ENCODE data around the gene ASPHD2.
"Not testable (repeated sequence)": the region's sequence is repeated elsewhere in the genome, so short reads cannot be mapped to it uniquely, and the experiment has no call there.

Gene ASPHD2

DNA sequence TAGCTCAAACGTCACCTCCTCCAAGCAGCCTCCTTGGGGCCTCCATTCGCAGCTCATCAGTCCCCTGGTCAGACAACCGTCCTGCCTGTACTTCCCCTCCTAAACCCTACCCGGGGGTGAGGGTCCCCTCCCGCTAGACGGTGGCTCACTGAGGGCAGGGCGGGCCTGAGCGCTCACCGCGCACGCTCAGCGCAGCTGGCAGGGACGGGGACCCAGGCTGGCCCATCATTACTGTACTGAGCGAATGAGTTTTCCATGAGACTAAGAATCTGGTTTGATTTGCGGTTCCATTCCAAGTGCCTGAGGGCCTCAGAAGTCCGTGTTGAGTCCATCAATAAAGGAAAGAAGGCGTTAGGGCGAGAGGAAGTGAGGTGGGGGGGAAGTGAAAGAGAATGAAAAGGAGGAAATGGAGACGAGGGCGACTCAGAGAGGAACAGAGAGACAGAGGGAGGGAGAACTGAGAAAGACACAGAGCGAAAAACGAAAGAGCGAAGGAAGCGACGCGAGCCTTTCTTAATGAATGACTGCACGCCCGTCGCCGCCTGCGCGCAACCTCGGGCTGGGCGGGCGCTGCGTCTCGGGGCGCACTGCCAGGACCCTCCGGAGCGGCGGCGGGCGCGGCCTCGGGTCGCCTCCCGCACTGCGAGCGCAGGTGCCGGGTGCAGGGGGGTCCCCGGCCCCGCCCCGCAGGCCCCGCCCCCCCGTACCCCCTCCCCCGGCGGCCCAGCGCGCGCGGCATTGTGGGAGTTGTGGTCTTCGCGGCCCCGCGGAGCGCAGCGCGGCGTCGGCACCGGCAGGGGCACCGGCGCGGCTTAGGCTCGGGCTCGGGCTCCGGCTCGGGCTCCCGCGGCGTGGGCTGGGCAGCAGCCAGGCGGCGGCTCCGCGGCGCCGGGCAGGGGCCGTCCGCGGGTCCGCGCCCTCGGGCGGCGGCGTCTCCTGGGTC is at the start of gene ASPHD2:
ASPHD2 (plus strand) TSS at position 746 of the 943 bp plus-strand sequence. CDS start 4,356 bp downstream, outside the sequence.
- ATAC-seq (peak; percentile 87), DNase-seq (peak; percentile 79)

- ATAC-seq = no peak
- DNase-seq = no peak
Measured at GRCh38 chr22:26380072-26380830, 48.8 kb upstream of the ASPHD2 start.

DNA sequence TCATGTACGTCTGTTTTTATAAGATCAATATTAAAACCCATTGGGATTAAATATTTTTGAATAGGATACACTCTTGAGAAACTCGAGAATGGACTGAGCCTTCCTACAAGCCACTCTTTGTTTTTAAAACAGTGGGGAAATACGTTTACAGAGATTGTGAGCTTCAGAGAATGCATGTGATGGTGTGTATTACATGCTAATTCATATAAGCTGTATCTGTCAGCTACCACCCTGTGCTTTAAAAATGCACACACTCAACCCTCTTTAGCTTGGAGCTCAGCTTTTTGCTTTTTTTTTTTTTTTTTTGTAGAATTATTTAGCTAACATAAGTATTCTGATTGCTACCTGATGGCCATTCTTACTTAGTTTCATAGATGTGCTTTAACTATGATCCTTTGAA is 46.3 kb upstream of the ASPHD2 start:
- ATAC-seq (no peak), DNase-seq (no peak)

DNA sequence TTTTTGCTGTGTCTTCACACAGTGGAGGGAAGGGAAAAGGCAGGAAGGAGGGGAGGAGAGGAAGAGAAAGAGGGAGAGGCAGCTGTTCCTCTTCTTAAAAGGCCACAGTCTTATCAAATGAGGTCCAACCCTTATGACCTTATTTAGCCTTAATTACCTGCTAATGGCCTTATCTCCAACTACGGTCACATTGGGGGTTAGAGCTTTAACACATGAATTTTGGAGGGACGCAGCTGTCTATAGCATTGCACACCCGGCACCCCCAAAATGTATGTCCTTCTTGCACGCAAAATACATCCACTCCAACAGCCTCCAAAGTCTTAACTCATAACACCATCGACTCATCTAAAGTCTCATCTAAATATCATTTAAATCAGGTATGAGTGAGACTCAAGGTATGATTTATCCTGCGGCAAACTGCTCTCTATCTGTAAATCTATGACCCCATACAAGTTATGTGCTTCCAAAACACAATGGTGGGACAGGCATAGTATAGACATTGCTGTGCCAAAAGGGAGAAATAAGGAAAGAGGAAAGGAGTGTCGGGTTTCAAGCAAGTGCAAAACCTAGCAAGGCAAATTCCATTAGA is 45.0 kb upstream of the ASPHD2 start:
- no peak for DNase-seq
- ATAC-seq = no peak

- ATAC-seq (no peak), DNase-seq (no peak)
Measured at GRCh38 chr22:26385164-26385563, 43.9 kb upstream of the ASPHD2 start.

- ATAC-seq (no peak), DNase-seq (no peak)
Measured at GRCh38 chr22:26389125-26389524, 39.9 kb upstream of the ASPHD2 start.

GRCh38 chr22:26391091-26391490 is 38.0 kb upstream of the ASPHD2 start:
- no peak for DNase-seq
- ATAC-seq = no peak

DNA sequence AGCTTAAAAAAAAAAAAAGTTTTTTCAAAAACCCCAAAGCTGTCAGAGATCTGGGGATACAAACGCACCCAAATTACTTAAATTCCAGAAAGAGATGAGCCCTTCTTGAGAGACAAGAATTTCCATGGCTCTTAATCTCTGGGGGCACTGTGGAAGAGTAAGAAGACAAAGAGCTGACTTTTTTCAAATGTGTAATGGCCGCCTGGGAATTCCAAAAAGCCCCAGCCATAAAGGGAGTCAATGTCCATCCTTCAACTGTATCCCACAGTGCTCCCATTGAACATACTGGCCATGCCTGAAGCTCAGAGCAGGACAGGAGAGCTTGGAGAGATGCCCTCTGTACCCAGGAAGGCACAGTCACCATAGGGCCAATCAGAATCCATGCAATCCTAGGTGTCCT is 37.4 kb upstream of the ASPHD2 start:
- no peak for DNase-seq
- no peak for ATAC-seq

DNA sequence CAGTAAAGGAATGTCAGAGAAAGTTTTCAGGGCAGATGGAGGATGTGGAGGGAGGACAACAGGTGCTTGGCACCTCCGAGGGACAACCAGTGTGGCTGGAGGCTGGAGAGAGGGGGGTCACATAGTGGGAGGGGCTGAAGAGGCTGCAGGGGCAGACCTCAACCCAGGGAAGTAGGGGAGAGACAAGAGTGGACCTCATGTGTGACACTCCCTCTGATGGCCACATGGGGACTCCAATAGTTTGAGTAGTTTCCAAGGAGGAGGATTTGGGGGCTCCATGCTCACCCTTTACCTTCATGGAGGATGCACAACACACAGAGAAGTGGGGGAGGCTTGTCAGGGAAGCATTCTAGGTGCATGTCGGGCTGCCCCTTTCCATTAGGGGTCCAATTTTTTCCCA is 35.1 kb upstream of the ASPHD2 start:
- no peak for DNase-seq
- no peak for ATAC-seq

- no peak for ATAC-seq
Measured at GRCh38 chr22:26394777-26395176, 34.3 kb upstream of the ASPHD2 start.

GRCh38 chr22:26395926-26396325 is 33.1 kb upstream of the ASPHD2 start:
- no peak for ATAC-seq

More at GRCh38 chr22:26394777-26395176, 34.3 kb upstream of the ASPHD2 start:
- no peak for DNase-seq

GRCh38 chr22:26398741-26399153 is 30.3 kb upstream of the ASPHD2 start:
- DNase-seq = peak; percentile 57
- no peak for ATAC-seq

More at GRCh38 chr22:26395926-26396325, 33.1 kb upstream of the ASPHD2 start:
- no peak for DNase-seq

DNA sequence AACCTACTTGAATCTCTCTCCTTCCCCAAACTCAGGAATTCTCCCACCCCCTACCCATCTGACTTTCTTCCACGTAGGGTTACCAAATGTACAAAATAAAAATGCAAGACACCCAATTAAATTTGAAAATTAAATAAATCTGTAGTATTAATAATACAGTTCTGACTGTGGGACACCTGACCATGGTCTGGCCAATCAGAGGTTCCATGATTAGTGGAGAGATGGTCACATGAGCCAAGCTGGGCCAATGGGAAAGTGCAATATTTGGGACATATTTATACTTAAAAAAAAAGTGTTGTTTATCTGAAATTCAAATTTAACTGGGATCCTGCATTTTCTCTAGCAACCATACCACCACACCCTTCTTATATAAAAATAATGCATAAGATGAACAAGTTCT is 29.8 kb upstream of the ASPHD2 start:
- no peak for DNase-seq
- ATAC-seq = no peak

- no peak for DNase-seq
- no peak for ATAC-seq
Measured at GRCh38 chr22:26401726-26402125, 27.3 kb upstream of the ASPHD2 start.

GRCh38 chr22:26404851-26405421 is 24.1 kb upstream of the ASPHD2 start:
- no peak for DNase-seq
- ATAC-seq = no peak

- ATAC-seq (no peak), DNase-seq (no peak)
Measured at GRCh38 chr22:26406118-26406517, 22.9 kb upstream of the ASPHD2 start.

- not testable (repeated sequence) for ATAC-seq
Measured at GRCh38 chr22:26408562-26409220, 20.4 kb upstream of the ASPHD2 start.

GRCh38 chr22:26409719-26410335 is 19.2 kb upstream of the ASPHD2 start:
- ATAC-seq (no peak), DNase-seq (no peak)

More at GRCh38 chr22:26408562-26409220, 20.4 kb upstream of the ASPHD2 start:
- DNase-seq = not testable (repeated sequence)

DNA sequence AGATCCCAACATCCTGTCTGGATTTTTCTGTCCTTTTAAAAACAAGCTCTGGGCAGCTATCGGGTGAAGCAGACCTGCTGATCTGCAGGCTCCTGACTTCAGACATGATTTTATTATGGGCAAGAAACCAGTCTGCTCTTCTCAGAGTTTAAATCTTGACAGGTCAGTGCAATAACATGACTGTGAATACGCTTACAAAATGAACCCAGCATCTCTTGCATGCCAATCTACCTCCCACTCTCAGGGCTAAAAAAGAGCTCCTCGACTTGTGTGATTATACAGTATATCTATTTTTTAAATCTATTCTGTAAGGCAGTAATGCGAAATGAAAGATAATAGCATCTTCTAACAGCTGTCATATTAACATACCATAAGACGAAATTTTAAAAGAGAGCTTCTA is 18.7 kb upstream of the ASPHD2 start:
- ATAC-seq (no peak), DNase-seq (no peak)

GRCh38 chr22:26414347-26414746 is 14.7 kb upstream of the ASPHD2 start:
- no peak for DNase-seq
- ATAC-seq = no peak

- DNase-seq (no peak), ATAC-seq (no peak)
Measured at GRCh38 chr22:26416256-26416655, 12.8 kb upstream of the ASPHD2 start.
